Natural killer cell (primary cell): ENCODE measurements around the gene CASTOR2. TPM values are rescaled to one million over a fixed set of nuclear protein-coding genes. Genes with fewer than 3 reads are reported as not detected.
"Not testable (repeated sequence)": the region's sequence is repeated elsewhere in the genome, so short reads cannot be mapped to it uniquely, and the experiment has no call there.

Source experiments
- ATAC-seq, 3 donors: fragments of 150-1000 bp in 2 of 3; fragments of 200-7000 bp in 1 of 3; cut with Tn5 transposase; 1 replicate in 1 of 3; 2 replicates in 2 of 3; pipeline ENCODE4 v1.10.0; 2021; ENCODE audit warnings: mild to moderate bottlenecking in 2 of 3, moderate library complexity in 2 of 3
- DNase-seq, 2 donors: peaks; one replicate each; pipeline versions ENCODE4 v3.0.0 to v3.0.0-alpha.2; 2013 to 2021; ENCODE audit warnings: mixed read lengths in 1 of 2
- H3K27ac ChIP-seq: one replicate; pipeline ENCODE4 v1.5.1; 2013; ENCODE audit warnings: mild to moderate bottlenecking, low read length
- H3K27me3 ChIP-seq: one replicate; pipeline ENCODE4 v1.6.1; 2013; ENCODE audit warnings: low read length; ENCODE audit not compliant: control insufficient read depth, insufficient read depth
- H3K36me3 ChIP-seq: one replicate; pipeline ENCODE4 v1.6.1; 2013; ENCODE audit warnings: low read length; ENCODE audit not compliant: control insufficient read depth, insufficient read depth
- H3K4me1 ChIP-seq: one replicate; pipeline ENCODE4 v1.6.1; 2013; ENCODE audit warnings: low read length; ENCODE audit not compliant: control insufficient read depth, insufficient read depth
- H3K4me3 ChIP-seq: one replicate; pipeline ENCODE4 v1.5.1; 2013; ENCODE audit warnings: low read length
- H3K9me3 ChIP-seq: one replicate; pipeline ENCODE4 v1.6.1; 2013; ENCODE audit warnings: low read length; ENCODE audit not compliant: control insufficient read depth, insufficient read depth
- H3K27ac Mint-ChIP-seq, 2 donors: one replicate each; pipeline ENCODE4 v1.8.0; 2022; ENCODE audit warnings: mild to moderate bottlenecking in 2 of 2, mixed read lengths in 2 of 2, moderate library complexity in 1 of 2
- H3K27me3 Mint-ChIP-seq, 2 donors: one replicate each; pipeline ENCODE4 v1.8.0; 2022; ENCODE audit warnings: low read depth in 2 of 2, mixed read lengths in 2 of 2
- H3K36me3 Mint-ChIP-seq: one replicate; pipeline ENCODE4 v1.8.0; 2022; ENCODE audit warnings: mixed read lengths
- H3K4me1 Mint-ChIP-seq, 2 donors: one replicate each; pipeline ENCODE4 v1.8.0; 2022; ENCODE audit warnings: mixed read lengths in 2 of 2
- H3K4me3 Mint-ChIP-seq: one replicate; pipeline ENCODE4 v1.8.0; 2022; ENCODE audit warnings: mild to moderate bottlenecking, moderate library complexity, mixed read lengths
- H3K9me3 Mint-ChIP-seq, 2 donors: one replicate each; pipeline ENCODE4 v1.8.0; 2022; ENCODE audit warnings: mixed read lengths in 2 of 2
- WGBS: methylation state at CpG from one replicate; pipeline ENCODE4 v1.1.7; 2013; ENCODE audit warnings: missing lambda C conversion rate; ENCODE audit not compliant: insufficient coverage; 5-methylcytosine and 5-hydroxymethylcytosine counted together
- intact Hi-C: fragments of 100-400 bp; cut with micrococcal nuclease; formaldehyde crosslinking; loops from one replicate; pipeline ENCODE4 v1.14.2; 2022
- total RNA-seq, 4 donors: library from RNA; stranded (reverse); fragments of 120-200 nt in 1 of 4; gene quantifications; one replicate each; pipeline versions ENCODE4 v1.2.3 to v1.2.4, GENCODE V29; 2013 to 2022
- TF ChIP-seq, protein P1 (sequence below): fragments of 200-600 bp; IDR thresholded peaks from one replicate; pipeline ENCODE4 v1.8.0; 2022; ENCODE audit warnings: antibody characterized with exemption

The CASTOR2 gene
- total RNA-seq, 3 donors from 2014 or later (not counting 1 experiment from before 2014, with no cell fraction given), result 10.0 to 14.9 (median 10.8) TPM

DNA sequence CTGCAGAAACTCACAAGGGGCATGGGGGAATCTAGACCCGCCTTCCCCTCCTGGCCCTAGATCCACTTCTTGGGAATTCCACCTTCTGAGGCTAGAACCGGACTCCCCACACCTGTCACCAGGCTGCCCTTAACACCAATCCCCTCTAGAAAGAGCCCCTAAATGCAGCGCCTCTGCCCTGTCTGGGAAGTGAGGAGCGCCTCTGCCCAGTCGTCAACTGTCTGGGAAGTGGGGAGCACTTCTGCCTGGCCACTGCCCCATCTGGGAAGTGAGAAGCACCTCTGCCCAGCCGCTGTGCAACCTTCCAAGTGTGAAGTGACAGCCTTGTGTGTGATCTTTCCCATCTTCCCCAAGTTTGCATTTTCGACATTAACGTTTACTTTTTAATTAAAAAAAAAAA is 100.3 kb downstream of the CASTOR2 start:
- no peaks in the 10 kb centered on the region for H3K27me3 ChIP-seq
- no peaks in the 10 kb centered on the region for H3K9me3 ChIP-seq
- WGBS, result 97% methylated on average over 8 of the region's 8 CpGs
- peaks cover 66% of the 10 kb centered on the region for H3K36me3 ChIP-seq
- no peaks in the 10 kb centered on the region for H3K9me3 Mint-ChIP-seq
- no peak for ATAC-seq
- no peak for DNase-seq
- no peak overlapping the region for H3K4me3 ChIP-seq
- H3K36me3 Mint-ChIP-seq, result no peaks in the 10 kb centered on the region
- peaks cover 0 to 6% of the 10 kb centered on the region in 2 donors for H3K4me1 Mint-ChIP-seq
- H3K27me3 Mint-ChIP-seq, result no peaks in the 10 kb centered on the region
- no peak overlapping the region for H3K27ac ChIP-seq
- TF ChIP-seq, protein P1, sequence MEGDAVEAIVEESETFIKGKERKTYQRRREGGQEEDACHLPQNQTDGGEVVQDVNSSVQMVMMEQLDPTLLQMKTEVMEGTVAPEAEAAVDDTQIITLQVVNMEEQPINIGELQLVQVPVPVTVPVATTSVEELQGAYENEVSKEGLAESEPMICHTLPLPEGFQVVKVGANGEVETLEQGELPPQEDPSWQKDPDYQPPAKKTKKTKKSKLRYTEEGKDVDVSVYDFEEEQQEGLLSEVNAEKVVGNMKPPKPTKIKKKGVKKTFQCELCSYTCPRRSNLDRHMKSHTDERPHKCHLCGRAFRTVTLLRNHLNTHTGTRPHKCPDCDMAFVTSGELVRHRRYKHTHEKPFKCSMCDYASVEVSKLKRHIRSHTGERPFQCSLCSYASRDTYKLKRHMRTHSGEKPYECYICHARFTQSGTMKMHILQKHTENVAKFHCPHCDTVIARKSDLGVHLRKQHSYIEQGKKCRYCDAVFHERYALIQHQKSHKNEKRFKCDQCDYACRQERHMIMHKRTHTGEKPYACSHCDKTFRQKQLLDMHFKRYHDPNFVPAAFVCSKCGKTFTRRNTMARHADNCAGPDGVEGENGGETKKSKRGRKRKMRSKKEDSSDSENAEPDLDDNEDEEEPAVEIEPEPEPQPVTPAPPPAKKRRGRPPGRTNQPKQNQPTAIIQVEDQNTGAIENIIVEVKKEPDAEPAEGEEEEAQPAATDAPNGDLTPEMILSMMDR, result no peak
- intact Hi-C loops, result no loop called here
- no peak overlapping the region for H3K27ac Mint-ChIP-seq
- no peaks in the 10 kb centered on the region for H3K4me1 ChIP-seq
- H3K4me3 Mint-ChIP-seq, result no peak overlapping the region

DNA sequence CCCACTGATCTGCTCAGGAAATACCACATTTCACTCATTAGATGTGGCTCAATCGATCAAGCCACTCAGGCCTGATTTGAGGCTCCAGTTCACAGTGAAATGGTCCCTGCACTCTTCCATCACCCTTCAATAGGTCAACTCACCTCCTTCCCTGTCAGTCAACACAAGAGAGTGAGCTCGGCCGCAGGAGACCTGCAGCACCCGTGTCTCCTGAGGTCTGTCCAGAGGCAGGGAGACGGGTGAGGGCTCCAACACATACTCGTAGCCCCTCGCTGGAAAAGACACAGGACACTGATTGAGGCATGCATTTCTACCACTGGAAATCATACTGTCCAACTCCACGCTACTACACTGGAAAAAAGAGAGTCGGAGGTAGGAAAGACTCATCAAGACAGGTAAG is 102.0 kb downstream of the CASTOR2 start:
- 95% methylated on average over 9 of the region's 9 CpGs for WGBS
- H3K36me3 Mint-ChIP-seq, result no peaks in the 10 kb centered on the region

DNA sequence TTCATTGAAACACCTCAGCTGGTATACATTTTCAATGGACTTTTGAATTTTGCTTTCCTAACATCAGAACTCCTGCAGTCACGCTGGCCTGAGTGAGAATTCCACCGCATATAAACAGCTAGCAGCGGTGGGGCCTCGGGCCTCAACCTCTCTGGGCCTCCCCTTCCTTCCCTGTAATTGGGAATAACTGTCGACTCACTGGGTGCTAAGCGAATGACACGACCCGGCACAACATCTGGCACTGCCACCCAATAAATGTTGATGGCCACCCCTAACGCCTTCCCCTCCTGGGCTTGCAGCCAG is 108.4 kb downstream of the CASTOR2 start:
- intact Hi-C loops, result loop anchor here (10.0 kb wide), 1 partner anchor 658 kb away; no protein-coding TSS in a partner anchor
- H3K36me3 Mint-ChIP-seq, result no peaks in the 10 kb centered on the region
- Histone ChIP-seq H3K4me3 (peak overlapping the region; percentile 89), H3K9me3 (no peaks in the 10 kb centered on the region), H3K36me3 (peaks cover 17% of the 10 kb centered on the region), H3K27ac (peak overlapping the region; percentile 91), H3K4me1 (peaks cover 13% of the 10 kb centered on the region), H3K27me3 (no peaks in the 10 kb centered on the region)
- ATAC-seq (no peak), DNase-seq (no peak)
- WGBS, result 22% methylated on average over 9 of the region's 9 CpGs
- peak overlapping the region; percentile 91 to 94 for H3K27ac Mint-ChIP-seq
- peak overlapping the region; percentile 96 for H3K4me3 Mint-ChIP-seq
- H3K4me1 Mint-ChIP-seq, result peaks cover 3 to 16% of the 10 kb centered on the region in 2 donors
- H3K9me3 Mint-ChIP-seq, result no peaks in the 10 kb centered on the region
- H3K27me3 Mint-ChIP-seq, result no peaks in the 10 kb centered on the region
- TF ChIP-seq, protein P1, result no peak

More for the DNA sequence above, 102.0 kb downstream of the CASTOR2 start:
- Histone ChIP-seq H3K27ac (no peak overlapping the region), H3K9me3 (no peaks in the 10 kb centered on the region), H3K4me3 (no peak overlapping the region), H3K4me1 (no peaks in the 10 kb centered on the region), H3K36me3 (peaks cover 58% of the 10 kb centered on the region), H3K27me3 (no peaks in the 10 kb centered on the region)
- ATAC-seq (no peak), DNase-seq (no peak)
- TF ChIP-seq, protein P1, result no peak
- Mint-ChIP-seq H3K4me1 (peaks cover 0 to 4% of the 10 kb centered on the region in 2 donors), H3K9me3 (no peaks in the 10 kb centered on the region), H3K27me3 (no peaks in the 10 kb centered on the region), H3K27ac (no peak overlapping the region), H3K4me3 (no peak overlapping the region)
- intact Hi-C loops, result no loop called here

DNA sequence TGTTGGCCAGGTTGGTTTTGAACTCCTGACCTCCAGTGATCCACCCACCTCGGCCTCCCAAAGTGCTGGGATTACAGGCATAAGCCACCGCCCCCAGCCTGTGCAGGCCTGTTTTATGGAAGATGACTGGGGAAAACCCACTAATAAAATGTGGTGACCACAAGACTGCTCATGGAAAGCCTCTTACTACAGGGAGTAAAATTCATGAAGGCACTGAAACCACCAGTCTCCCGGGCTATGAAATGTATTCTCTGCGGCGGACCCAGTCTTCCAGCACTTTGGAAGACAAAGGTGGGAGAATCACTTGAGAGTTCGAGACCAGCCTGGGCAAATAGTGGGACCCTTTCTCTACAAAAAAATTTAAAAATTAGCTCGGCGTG is 109.7 kb downstream of the CASTOR2 start:
- DNase-seq, H3K27me3 ChIP-seq, H3K9me3 Mint-ChIP-seq, H3K36me3 Mint-ChIP-seq, H3K36me3 ChIP-seq, H3K27me3 Mint-ChIP-seq, ATAC-seq, H3K9me3 ChIP-seq: not testable (repeated sequence)
- H3K4me3 ChIP-seq, result peak overlapping the region; percentile 89
- H3K27ac Mint-ChIP-seq, result peak overlapping the region; percentile 91 to 94
- WGBS, result 100% methylated on average over 1 of the region's 8 CpGs
- peak overlapping the region; percentile 91 for H3K27ac ChIP-seq
- intact Hi-C loops, result loop anchor here (10.0 kb wide), 1 partner anchor 659 kb away; no protein-coding TSS in a partner anchor
- peaks cover 13% of the 10 kb centered on the region for H3K4me1 ChIP-seq
- peaks cover 3 to 16% of the 10 kb centered on the region in 2 donors for H3K4me1 Mint-ChIP-seq
- peak overlapping the region; percentile 91 for H3K4me3 Mint-ChIP-seq

Other genes with a start within 250 kb of the CASTOR2 start
- gene NCF1, start 190.7 kb upstream of the CASTOR2 start, total RNA-seq, result 10 to 100 TPM in 1 of 3 donors, 1 to 10 TPM in 2; 3.8 to 62.2 (median 8.0) TPM
- gene GTF2IRD2, start 113.1 kb upstream of the CASTOR2 start, total RNA-seq, result 10 to 100 TPM; 11.6 to 24.7 (median 23.5) TPM
- 10 to 100 TPM; 23.7 to 29.4 (median 25.3) TPM for gene RCC1L, start 109.1 kb downstream of the CASTOR2 start, total RNA-seq
- 10 to 100 TPM; 41.4 to 55.8 (median 43.1) TPM for gene GTF2IRD2B, start 127.9 kb downstream of the CASTOR2 start, total RNA-seq